ENCODE data around the gene VWC2L.

The VWC2L gene

GRCh38 chr2:214469728-214470127 lies 58.9 kb downstream of the VWC2L start:
- DNase-seq: no peak

- no peak for DNase-seq
Observed at GRCh38 chr2:214471382-214471781, 60.5 kb downstream of the VWC2L start.

- DNase-seq: no peak
Observed at GRCh38 chr2:214471990-214472389, 61.1 kb downstream of the VWC2L start.

- DNase-seq: no peak
Observed at GRCh38 chr2:214477305-214477704, 66.5 kb downstream of the VWC2L start.

- no peak for DNase-seq
Observed at GRCh38 chr2:214481204-214481603, 70.3 kb downstream of the VWC2L start.

GRCh38 chr2:214482728-214483127 lies 71.9 kb downstream of the VWC2L start:
- DNase-seq: no peak

- DNase-seq: no peak
Observed at GRCh38 chr2:214484239-214484638, 73.4 kb downstream of the VWC2L start.

GRCh38 chr2:214484701-214485100 lies 73.8 kb downstream of the VWC2L start:
- DNase-seq: no peak

GRCh38 chr2:214489181-214489580 lies 78.3 kb downstream of the VWC2L start:
- no peak for DNase-seq

- no peak for DNase-seq
Observed at GRCh38 chr2:214489702-214490101, 78.8 kb downstream of the VWC2L start.

- DNase-seq: no peak
Observed at GRCh38 chr2:214492152-214492551, 81.3 kb downstream of the VWC2L start.

- no peak for DNase-seq
Observed at GRCh38 chr2:214492608-214493007, 81.8 kb downstream of the VWC2L start.

- DNase-seq: no peak
Observed at GRCh38 chr2:214497489-214497888, 86.6 kb downstream of the VWC2L start.

GRCh38 chr2:214503568-214503967 lies 92.7 kb downstream of the VWC2L start:
- no peak for DNase-seq

- no peak for DNase-seq
Observed at GRCh38 chr2:214504599-214505376, 93.9 kb downstream of the VWC2L start.

- no peak for DNase-seq
Observed at GRCh38 chr2:214507032-214507431, 96.2 kb downstream of the VWC2L start.

GRCh38 chr2:214514704-214515103 lies 103.8 kb downstream of the VWC2L start:
- DNase-seq: no peak

GRCh38 chr2:214515111-214515510 lies 104.3 kb downstream of the VWC2L start:
- no peak for DNase-seq

GRCh38 chr2:214519258-214519818 lies 108.5 kb downstream of the VWC2L start:
- no peak for DNase-seq

- no peak for DNase-seq
Observed at GRCh38 chr2:214529021-214529420, 118.2 kb downstream of the VWC2L start.

- no peak for DNase-seq
Observed at GRCh38 chr2:214529514-214529913, 118.7 kb downstream of the VWC2L start.

GRCh38 chr2:214533541-214533940 lies 122.7 kb downstream of the VWC2L start:
- DNase-seq: no peak

GRCh38 chr2:214536625-214537024 lies 125.8 kb downstream of the VWC2L start:
- no peak for DNase-seq

- no peak for DNase-seq
Observed at GRCh38 chr2:214537929-214538328, 127.1 kb downstream of the VWC2L start.

GRCh38 chr2:214542295-214542694 lies 131.4 kb downstream of the VWC2L start:
- no peak for DNase-seq
